MG63 (cell line): ENCODE results near the gene KCP. TPM values are rescaled to one million over a fixed set of nuclear protein-coding genes. Genes with fewer than 3 reads are reported as not detected.

ENCODE experiments used
- DNase-seq: peaks from one replicate; pipeline ENCODE4 v3.0.0-alpha.2; 2020
- H3K27me3 ChIP-seq: fragments of 250-450 bp; sonication (Bioruptor Pico); 2 replicates; pipeline ENCODE4 v1.5.1; 2020; ENCODE audit warnings: mild to moderate bottlenecking, moderate library complexity
- H3K36me3 ChIP-seq: fragments of 250-450 bp; sonication (Bioruptor Pico); 2 replicates; pipeline ENCODE4 v1.5.1; 2020; ENCODE audit warnings: mild to moderate bottlenecking, moderate library complexity
- H3K4me3 ChIP-seq: fragments of 250-450 bp; sonication (Bioruptor Pico); 2 replicates; pipeline ENCODE4 v1.5.1; 2020; ENCODE audit warnings: mild to moderate bottlenecking, moderate library complexity
- H3K9me3 ChIP-seq: fragments of 250-450 bp; sonication (Bioruptor Pico); 2 replicates; pipeline ENCODE4 v1.5.1; 2020; ENCODE audit warnings: mild to moderate bottlenecking, moderate library complexity
- total RNA-seq: library from RNA; depleted of rRNA; stranded (reverse); fragments of >200 nt; shearing (Covaris generic); gene quantifications from 2 replicates; pipeline ENCODE4 v1.2.3, GENCODE V29; 2014; ENCODE audit warnings: low replicate concordance

Gene KCP
- total RNA-seq, 1 experiment from 2014 or later: not detected

DNA sequence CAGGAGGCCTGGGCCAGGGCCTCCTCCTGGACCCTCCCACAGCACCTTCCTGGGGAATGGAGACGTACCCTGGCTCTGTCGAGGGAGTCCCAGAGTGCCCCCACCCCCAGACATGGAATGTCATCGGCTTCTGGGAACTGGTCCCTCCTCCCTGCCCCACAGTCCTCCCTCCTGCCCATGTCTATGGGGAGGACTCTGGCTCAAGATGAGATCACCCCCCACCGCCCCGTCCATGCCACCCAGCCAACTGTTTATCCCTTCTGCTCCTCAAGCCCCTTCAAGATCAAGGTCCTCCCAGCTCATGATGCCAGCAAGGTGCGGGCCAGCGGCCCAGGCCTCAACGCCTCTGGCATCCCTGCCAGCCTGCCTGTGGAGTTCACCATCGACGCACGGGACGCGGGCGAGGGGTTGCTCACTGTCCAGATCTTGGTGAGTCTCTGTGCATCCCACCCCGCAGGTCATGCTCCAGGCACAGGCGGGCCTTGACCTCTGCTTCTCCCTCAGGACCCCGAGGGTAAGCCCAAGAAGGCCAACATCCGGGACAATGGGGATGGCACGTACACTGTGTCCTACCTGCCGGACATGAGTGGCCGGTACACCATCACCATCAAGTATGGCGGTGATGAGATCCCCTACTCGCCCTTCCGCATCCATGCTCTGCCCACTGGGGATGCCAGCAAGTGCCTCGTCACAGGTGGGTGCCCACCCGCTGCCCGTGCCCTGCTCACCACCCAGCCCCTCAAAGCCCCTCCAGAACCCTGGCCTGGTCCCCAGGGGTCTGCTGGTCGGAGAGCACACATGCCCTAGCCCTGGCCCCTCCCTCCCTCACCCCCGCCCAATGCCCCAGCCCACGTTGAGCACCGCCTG is 62.0 kb downstream of the KCP start:
- Histone ChIP-seq H3K9me3 (no peaks in the 10 kb centered on the region), H3K27me3 (no peaks in the 10 kb centered on the region), H3K36me3 (peaks cover 11% of the 10 kb centered on the region)

DNA sequence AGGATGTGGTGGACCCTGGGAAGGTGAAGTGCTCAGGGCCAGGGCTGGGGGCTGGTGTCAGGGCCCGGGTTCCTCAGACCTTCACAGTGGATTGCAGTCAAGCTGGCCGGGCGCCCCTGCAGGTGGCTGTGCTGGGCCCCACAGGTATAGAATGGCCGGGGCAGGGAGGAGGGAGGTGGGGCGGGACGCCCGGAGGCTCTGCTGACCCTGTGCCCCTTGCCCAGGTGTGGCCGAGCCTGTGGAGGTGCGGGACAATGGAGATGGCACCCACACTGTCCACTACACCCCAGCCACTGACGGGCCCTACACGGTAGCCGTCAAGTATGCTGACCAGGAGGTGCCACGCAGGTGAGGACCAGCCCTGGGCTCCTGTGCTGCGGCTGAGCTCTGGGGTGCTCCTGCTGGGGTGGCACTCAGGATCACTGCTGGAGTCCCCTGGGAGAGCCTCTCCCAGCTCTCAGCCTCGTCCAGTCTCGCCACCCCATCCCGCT is 62.7 kb downstream of the KCP start:
- no peak overlapping the region for H3K4me3 ChIP-seq
- peaks cover 11% of the 10 kb centered on the region for H3K36me3 ChIP-seq

More for the DNA sequence above, 62.0 kb downstream of the KCP start:
- H3K4me3 ChIP-seq: no peak overlapping the region
- no peak for DNase-seq

DNA sequence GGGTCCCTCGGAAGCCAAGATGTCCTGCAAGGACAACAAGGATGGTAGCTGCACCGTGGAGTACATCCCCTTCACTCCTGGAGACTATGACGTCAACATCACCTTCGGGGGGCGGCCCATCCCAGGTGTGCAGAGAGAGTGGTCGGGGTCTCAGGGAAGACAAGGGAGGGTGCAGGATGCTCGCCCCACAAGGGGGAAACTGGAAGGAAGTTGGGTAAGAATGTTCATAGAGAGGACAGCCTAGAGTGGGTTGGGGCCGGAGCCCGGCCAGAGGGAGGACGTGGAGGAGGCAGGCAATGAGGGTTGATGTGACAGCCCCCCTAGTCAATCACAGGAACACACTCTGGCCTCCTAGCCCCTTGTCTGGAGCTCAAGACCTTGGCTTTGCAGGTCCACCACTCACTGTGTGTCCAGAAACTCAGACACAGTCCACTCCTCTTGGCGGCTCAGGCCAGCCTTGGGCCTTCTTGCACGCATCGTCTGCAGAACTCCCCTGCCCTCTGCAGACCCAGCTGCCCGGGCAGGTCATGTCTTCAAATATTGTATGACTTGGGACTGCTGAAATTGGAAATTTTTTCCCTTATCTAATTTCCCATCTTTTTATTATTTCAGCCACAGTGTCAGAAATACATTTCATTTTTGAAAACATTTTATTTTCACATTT is 63.6 kb downstream of the KCP start:
- H3K36me3 ChIP-seq: peaks cover 14% of the 10 kb centered on the region
- no peaks in the 10 kb centered on the region for H3K9me3 ChIP-seq
- no peaks in the 10 kb centered on the region for H3K27me3 ChIP-seq
- DNase-seq: no peak
- no peak overlapping the region for H3K4me3 ChIP-seq

More for the DNA sequence above, 62.7 kb downstream of the KCP start:
- no peak for DNase-seq
- no peaks in the 10 kb centered on the region for H3K27me3 ChIP-seq
- no peaks in the 10 kb centered on the region for H3K9me3 ChIP-seq

DNA sequence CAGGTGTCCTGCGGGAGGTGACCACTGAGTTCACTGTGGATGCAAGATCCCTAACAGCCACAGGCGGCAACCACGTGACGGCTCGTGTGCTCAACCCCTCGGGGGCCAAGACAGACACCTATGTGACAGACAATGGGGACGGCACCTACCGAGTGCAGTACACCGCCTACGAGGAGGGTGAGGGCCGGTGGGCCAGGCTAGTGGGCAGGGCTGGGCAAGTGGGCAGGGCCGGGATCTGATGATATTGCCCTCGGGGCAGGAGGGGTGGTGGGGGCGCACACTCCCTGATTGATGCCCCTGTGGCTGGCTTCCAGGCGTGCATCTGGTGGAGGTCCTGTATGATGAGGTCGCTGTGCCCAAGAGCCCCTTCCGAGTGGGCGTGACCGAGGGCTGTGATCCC is 64.5 kb downstream of the KCP start:
- no peaks in the 10 kb centered on the region for H3K27me3 ChIP-seq
- no peak for DNase-seq
- peaks cover 21% of the 10 kb centered on the region for H3K36me3 ChIP-seq
- H3K4me3 ChIP-seq: no peak overlapping the region
- H3K9me3 ChIP-seq: no peaks in the 10 kb centered on the region

DNA sequence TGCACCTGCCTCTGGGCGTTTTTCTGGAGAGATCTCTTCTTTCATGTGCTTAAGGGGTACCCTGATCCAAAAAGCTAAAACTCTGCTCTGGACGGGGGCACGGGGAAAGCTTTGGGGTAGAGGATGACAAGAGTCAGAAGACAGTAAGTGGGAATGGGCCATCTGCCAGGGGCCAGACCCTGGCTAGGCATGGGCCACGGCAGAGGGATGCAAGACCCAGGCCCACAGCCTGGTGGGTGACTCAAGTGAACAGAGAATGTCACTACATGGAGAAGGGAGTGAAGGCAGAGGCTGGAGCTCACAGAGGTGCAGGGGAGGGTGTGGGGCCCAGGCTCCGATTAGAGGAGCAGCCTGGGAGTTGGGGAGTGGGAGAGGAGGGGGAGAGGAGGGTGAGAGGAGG is 65.0 kb downstream of the KCP start:
- peaks cover 23% of the 10 kb centered on the region for H3K36me3 ChIP-seq
- H3K27me3 ChIP-seq: no peaks in the 10 kb centered on the region
- no peaks in the 10 kb centered on the region for H3K9me3 ChIP-seq
- no peak for DNase-seq
- no peak overlapping the region for H3K4me3 ChIP-seq

DNA sequence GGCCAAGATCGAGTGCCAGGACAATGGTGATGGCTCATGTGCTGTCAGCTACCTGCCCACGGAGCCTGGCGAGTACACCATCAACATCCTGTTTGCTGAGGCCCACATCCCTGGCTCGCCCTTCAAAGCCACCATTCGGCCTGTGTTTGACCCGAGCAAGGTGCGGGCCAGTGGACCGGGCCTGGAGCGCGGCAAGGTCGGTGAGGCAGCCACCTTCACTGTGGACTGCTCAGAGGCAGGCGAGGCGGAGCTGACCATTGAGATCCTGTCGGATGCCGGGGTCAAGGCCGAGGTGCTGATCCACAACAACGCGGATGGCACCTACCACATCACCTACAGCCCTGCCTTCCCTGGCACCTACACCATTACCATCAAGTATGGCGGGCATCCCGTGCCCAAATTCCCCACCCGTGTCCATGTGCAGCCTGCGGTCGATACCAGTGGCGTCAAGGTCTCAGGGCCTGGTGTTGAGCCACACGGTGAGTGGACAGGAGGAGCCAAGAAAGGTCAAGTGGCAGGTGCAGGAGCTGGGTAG is 65.7 kb downstream of the KCP start:
- peaks cover 29% of the 10 kb centered on the region for H3K36me3 ChIP-seq
- no peak overlapping the region for H3K4me3 ChIP-seq
- no peak for DNase-seq
- H3K9me3 ChIP-seq: no peaks in the 10 kb centered on the region
- no peaks in the 10 kb centered on the region for H3K27me3 ChIP-seq

DNA sequence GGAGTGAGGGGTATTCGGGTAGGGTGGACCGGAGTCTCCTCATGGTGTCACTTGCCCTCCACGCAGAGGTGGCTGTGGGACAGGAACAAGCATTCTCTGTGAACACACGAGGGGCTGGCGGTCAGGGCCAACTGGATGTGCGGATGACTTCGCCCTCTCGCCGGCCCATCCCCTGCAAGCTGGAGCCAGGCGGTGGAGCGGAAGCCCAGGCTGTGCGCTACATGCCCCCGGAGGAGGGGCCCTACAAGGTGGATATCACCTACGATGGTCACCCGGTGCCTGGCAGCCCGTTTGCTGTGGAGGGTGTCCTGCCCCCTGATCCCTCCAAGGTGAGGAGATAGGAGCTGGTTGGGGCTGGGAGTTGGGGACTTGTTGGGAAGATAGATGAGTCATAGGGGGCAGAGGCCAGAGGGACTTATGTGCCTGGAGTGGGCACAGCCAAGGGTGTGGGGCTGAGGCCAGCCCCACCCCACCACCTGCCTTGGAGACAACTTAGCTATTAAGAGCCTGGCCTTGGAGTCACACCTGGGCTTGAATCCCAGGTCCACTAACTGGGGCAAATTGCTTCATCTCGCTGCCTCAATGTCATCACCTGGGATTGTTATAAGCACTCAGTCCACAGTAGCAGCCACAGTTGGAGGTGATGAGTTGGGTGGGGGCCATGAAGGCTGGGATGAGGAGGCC is 66.4 kb downstream of the KCP start:
- DNase-seq: no peak
- no peaks in the 10 kb centered on the region for H3K27me3 ChIP-seq
- H3K36me3 ChIP-seq: peaks cover 34% of the 10 kb centered on the region
- H3K4me3 ChIP-seq: no peak overlapping the region
- no peaks in the 10 kb centered on the region for H3K9me3 ChIP-seq

DNA sequence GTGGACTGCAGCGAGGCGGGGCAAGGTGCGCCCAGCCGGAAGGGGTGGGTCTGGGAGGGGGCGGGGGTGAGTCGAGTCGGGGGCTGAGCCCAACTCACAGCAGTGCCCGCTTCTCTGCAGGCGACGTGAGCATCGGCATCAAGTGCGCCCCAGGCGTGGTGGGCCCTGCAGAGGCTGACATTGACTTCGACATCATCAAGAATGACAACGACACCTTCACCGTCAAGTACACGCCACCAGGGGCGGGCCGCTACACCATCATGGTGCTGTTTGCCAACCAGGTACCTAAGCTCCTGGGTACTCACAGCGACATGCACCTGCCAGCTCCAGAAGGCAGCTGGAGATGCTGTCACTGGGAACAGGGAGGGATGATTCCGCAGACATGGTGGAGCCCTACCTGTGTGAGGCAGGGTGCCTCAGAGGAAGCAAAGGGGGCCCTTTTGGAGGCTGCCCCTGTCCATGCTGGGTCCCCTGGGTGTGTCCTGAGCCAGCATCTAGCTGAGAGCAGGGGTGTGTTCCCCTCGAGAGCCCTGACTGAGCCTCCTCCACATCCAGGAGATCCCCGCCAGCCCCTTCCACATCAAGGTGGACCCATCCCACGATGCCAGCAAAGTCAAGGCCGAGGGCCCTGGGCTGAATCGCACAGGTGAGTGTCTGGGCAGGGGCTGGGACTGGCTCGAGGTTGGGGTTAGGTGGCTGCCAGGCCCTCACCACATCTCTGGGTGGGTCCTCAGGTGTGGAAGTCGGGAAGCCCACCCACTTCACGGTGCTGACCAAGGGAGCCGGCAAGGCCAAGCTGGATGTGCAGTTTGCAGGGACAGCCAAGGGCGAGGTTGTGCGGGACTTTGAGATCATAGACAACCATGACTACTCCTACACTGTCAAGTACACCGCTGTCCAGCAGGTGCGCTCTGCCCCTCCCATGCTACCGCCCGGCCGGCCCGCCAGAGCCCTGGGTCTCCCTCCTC is 67.6 kb downstream of the KCP start:
- H3K4me3 ChIP-seq: no peak overlapping the region

DNA sequence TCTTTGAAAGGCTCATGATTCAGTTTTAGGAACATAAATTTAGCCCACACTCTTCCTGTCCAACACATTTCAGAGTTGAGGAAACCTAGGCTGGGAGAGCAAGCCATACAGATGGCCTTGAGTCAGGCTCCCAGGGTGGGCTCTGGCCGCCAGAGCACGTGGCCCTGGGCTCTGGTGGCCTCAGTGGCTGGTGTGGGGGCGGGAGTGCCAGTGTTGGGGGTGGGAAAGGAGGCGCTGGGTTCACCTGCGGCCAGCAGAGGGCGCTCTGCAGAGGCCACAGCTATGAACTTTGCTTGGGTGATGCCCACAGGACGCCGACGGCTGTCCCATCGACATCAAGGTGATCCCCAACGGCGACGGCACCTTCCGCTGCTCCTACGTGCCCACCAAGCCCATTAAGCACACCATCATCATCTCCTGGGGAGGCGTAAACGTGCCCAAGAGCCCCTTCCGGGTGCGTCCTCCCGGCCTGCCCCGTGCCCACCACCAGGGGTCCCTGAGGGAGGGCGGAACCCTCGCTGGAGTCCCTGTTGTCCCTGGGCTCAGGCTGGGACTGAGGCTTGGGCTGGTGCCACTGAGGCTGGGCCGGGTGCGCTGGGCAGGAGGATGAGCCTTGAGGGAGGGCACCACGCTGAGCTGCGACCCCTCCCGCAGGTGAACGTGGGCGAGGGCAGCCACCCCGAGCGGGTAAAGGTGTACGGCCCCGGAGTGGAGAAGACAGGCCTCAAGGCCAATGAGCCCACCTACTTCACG is 68.4 kb downstream of the KCP start:
- no peak for DNase-seq
- H3K9me3 ChIP-seq: no peaks in the 10 kb centered on the region
- peaks cover 39% of the 10 kb centered on the region for H3K36me3 ChIP-seq
- H3K27me3 ChIP-seq: no peaks in the 10 kb centered on the region
- no peak overlapping the region for H3K4me3 ChIP-seq

More for the DNA sequence above, 67.6 kb downstream of the KCP start:
- Histone ChIP-seq H3K27me3 (no peaks in the 10 kb centered on the region), H3K36me3 (peaks cover 35% of the 10 kb centered on the region), H3K9me3 (no peaks in the 10 kb centered on the region)
- no peak for DNase-seq

DNA sequence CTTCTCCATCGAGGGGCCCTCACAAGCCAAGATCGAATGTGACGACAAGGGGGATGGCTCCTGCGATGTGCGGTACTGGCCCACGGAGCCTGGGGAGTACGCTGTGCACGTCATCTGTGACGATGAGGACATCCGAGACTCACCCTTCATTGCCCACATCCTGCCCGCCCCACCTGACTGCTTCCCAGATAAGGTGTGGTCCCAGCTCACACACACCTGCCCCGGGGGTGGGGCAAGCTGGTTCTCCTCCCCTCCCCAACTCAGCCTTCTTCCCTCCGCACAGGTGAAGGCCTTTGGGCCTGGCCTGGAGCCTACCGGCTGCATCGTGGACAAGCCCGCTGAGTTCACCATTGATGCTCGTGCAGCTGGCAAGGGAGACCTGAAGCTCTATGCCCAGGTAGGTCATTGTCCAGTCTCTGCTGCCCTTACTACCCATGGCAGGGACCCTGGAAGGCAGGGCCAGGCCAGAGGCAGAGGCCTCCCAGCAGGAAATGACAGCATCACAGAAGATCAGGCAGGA is 69.3 kb downstream of the KCP start:
- H3K36me3 ChIP-seq: peaks cover 46% of the 10 kb centered on the region

DNA sequence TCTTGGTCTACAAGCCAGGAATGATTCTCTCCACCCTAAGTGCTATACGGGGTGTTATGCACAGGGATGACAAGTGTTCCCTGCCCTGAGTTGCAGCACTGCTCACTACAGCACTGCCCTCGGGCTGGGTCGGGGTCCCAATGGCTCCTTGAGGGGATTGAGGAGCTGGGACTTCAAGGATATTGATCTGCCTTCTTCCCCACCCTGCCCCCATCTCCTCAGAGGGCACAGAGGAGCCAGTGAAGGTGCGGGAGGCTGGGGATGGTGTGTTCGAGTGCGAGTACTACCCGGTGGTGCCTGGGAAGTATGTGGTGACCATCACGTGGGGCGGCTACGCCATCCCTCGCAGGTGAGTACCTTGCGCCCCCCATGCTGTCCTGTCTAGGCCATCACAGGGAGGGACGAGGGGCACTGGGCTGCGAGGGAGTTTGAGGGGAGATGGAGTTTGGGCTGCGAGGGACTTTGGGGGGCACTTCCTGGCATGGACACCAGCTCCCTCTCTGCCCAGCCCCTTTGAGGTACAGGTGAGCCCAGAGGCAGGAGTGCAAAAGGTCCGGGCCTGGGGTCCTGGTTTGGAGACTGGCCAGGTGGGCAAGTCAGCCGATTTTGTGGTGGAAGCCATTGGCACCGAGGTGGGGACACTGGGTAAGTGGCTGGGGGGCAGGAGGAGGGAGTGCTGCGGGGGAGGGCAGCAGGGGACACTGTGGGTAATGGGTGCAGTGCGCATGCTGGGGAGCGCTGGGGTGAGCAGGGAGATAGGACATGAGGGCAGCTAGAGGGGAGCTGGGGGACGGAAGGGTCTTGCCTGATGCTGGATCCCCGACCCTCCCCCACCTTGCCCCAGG is 70.0 kb downstream of the KCP start:
- DNase-seq: no peak
- Histone ChIP-seq H3K36me3 (peaks cover 53% of the 10 kb centered on the region), H3K4me3 (no peak overlapping the region), H3K27me3 (no peaks in the 10 kb centered on the region), H3K9me3 (no peaks in the 10 kb centered on the region)

More for the DNA sequence above, 69.3 kb downstream of the KCP start:
- H3K4me3 ChIP-seq: no peak overlapping the region
- H3K27me3 ChIP-seq: no peaks in the 10 kb centered on the region
- no peaks in the 10 kb centered on the region for H3K9me3 ChIP-seq
- DNase-seq: no peak

DNA sequence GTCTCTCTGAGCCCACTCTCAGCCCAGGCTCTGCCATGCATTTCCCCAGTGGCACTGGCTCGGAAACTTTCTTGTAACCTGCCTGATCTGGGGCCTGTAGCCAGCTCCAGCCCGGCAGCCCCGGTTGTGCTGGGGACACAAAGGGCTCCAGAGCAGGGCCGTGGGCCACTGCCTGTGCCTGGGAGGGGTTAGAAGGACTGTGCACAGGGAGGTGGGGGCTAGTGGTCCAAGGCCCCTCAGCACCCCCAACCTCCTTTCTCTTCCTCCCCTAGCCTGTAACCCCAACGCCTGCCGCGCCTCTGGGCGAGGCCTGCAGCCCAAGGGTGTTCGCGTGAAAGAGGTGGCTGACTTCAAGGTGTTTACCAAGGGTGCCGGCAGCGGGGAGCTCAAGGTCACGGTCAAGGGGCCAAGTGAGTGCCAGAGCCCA is 70.7 kb downstream of the KCP start:
- Histone ChIP-seq H3K4me3 (no peak overlapping the region), H3K36me3 (peaks cover 56% of the 10 kb centered on the region), H3K9me3 (no peaks in the 10 kb centered on the region), H3K27me3 (no peaks in the 10 kb centered on the region)
- no peak for DNase-seq

DNA sequence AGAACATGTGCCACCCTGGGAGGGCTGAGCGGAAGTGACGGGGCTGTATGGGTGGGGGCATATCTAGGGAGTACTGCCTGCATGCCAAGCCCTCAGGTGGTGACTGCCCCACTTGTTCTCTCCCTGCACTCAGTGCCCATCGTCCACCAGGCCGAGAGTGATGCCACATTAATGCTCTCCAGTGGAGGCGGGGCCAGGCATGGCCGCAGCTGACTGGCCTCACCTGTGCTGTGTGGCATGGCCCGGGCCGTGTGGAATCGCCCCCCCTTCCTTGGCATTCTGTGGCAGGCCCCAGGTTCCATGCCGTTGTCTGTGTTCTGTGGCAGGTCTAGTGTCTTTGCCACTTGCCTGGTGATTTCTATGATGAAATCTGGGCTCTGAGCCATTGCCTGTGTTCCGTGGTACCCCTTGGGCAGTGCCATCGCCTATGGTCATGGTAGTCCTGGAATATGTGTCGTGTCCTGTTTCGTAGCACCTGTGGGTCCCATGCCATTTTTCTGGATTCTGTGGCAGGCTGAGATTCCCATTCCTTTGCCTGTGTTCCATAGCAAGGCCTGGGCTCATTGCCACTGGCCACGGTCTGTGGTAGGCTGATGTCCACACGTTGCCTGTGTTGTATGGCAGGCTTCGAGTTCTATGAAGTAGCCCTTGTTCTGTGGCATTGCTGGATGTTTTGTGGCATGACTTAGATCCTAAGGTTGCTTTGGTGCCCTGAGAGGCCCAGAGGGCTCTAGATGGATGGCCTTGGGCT is 71.4 kb downstream of the KCP start:
- Histone ChIP-seq H3K36me3 (peaks cover 53% of the 10 kb centered on the region), H3K9me3 (no peaks in the 10 kb centered on the region), H3K27me3 (no peaks in the 10 kb centered on the region), H3K4me3 (no peak overlapping the region)
- DNase-seq: no peak
